GM23338 (cell line): ENCODE measurements around the gene HGF. TPM values are rescaled to one million over a fixed set of nuclear protein-coding genes. Genes with fewer than 3 reads are reported as not detected.

Experiments
- ATAC-seq: fragments of 200-7000 bp; cut with Tn5 transposase; 3 replicates; pipeline ENCODE4 v1.9.1; 2020
- DNase-seq: peaks from one replicate; pipeline ENCODE4 v3.0.0-alpha.2; 2015; ENCODE audit warnings: low spot score
- H2AFZ ChIP-seq: fragments of 200-600 bp; sonication (generic); 2 replicates; pipeline ENCODE4 v1.8.0; 2016; ENCODE audit warnings: antibody characterized with exemption, mild to moderate bottlenecking, moderate library complexity
- H3F3A ChIP-seq: fragments of 200-600 bp; sonication (generic); replicated peaks from 2 replicates; pipeline ENCODE4 v1.8.0; 2017; ENCODE audit warnings: antibody characterized with exemption, mixed run types, low read depth
- H3K27ac ChIP-seq: fragments of 200-600 bp; sonication (generic); 2 replicates; pipeline ENCODE4 v1.6.1; 2016; ENCODE audit warnings: low read depth
- H3K27me3 ChIP-seq: fragments of 200-600 bp; sonication (generic); 2 replicates; pipeline ENCODE4 v1.8.0; 2016; ENCODE audit warnings: mild to moderate bottlenecking, mixed run types, moderate library complexity; ENCODE audit not compliant: insufficient read depth
- H3K36me3 ChIP-seq: fragments of 200-600 bp; sonication (generic); 2 replicates; pipeline ENCODE4 v1.8.0; 2016; ENCODE audit warnings: mild to moderate bottlenecking; ENCODE audit not compliant: insufficient read depth
- H3K4me1 ChIP-seq: fragments of 200-600 bp; sonication (generic); 2 replicates; pipeline ENCODE4 v1.8.0; 2016; ENCODE audit warnings: mild to moderate bottlenecking, moderate library complexity; ENCODE audit not compliant: insufficient read depth
- H3K4me2 ChIP-seq: fragments of 200-600 bp; sonication (generic); 2 replicates; pipeline ENCODE4 v1.7.1; 2017; ENCODE audit warnings: mixed run types
- H3K4me3 ChIP-seq: fragments of 200-600 bp; sonication (generic); 2 replicates; pipeline ENCODE4 v1.6.1; 2016; ENCODE audit warnings: mixed run types
- H3K79me2 ChIP-seq: fragments of 200-600 bp; sonication (generic); replicated peaks from 2 replicates; pipeline ENCODE4 v1.8.0; 2017; ENCODE audit warnings: mild to moderate bottlenecking; ENCODE audit not compliant: insufficient read depth
- H3K9me2 ChIP-seq: fragments of 200-600 bp; sonication (generic); 2 replicates; pipeline ENCODE4 v1.8.0; 2017; ENCODE audit not compliant: insufficient read depth
- H4K20me1 ChIP-seq: fragments of 200-600 bp; sonication (generic); replicated peaks from 2 replicates; pipeline ENCODE4 v1.8.0; 2017; ENCODE audit warnings: mild to moderate bottlenecking; ENCODE audit not compliant: insufficient read depth
- H3K27ac Mint-ChIP-seq: 2 replicates; pipeline ENCODE4 v1.8.0; 2020; ENCODE audit warnings: inconsistent platforms, mild to moderate bottlenecking, moderate library complexity, mixed read lengths
- H3K27me3 Mint-ChIP-seq: 3 replicates; pipeline ENCODE4 v1.8.0; 2022; ENCODE audit warnings: low read depth, mild to moderate bottlenecking, moderate library complexity, mixed read lengths, inconsistent platforms; ENCODE audit not compliant: insufficient read depth, poor library complexity
- H3K36me3 Mint-ChIP-seq: 3 replicates; pipeline ENCODE4 v1.8.0; 2021; ENCODE audit warnings: low read depth, mild to moderate bottlenecking, inconsistent platforms, moderate library complexity, mixed read lengths
- H3K4me1 Mint-ChIP-seq: 3 replicates; pipeline ENCODE4 v1.8.0; 2020; ENCODE audit warnings: mild to moderate bottlenecking, inconsistent platforms, mixed read lengths
- H3K4me3 Mint-ChIP-seq: 3 replicates; pipeline ENCODE4 v1.8.0; 2021; ENCODE audit warnings: moderate library complexity, mild to moderate bottlenecking, inconsistent platforms, mixed read lengths
- H3K9me3 Mint-ChIP-seq: 3 replicates; pipeline ENCODE4 v1.8.0; 2020; ENCODE audit warnings: moderate library complexity, mild to moderate bottlenecking, inconsistent platforms, mixed read lengths
- CREB1 ChIP-seq: fragments of 250-450 bp; sonication (Bioruptor Pico); IDR thresholded peaks from 2 replicates; pipeline ENCODE4 v1.5.0; 2020; ENCODE audit warnings: low read depth, mild to moderate bottlenecking, moderate library complexity
- EZH2 ChIP-seq: fragments of 200-600 bp; sonication (generic); IDR thresholded peaks from one replicate; pipeline ENCODE4 v1.8.0; 2017; ENCODE audit warnings: antibody characterized with exemption, mild to moderate bottlenecking, low read depth; ENCODE audit not compliant: unreplicated experiment
- EZH2phosphoT487 ChIP-seq: fragments of 200-600 bp; sonication (generic); IDR thresholded peaks from one replicate; pipeline ENCODE4 v1.8.1; 2018; ENCODE audit warnings: antibody characterized with exemption; ENCODE audit not compliant: unreplicated experiment
- JUNB ChIP-seq: IDR thresholded peaks from one replicate; pipeline ENCODE4 v1.6.1; 2016; ENCODE audit warnings: antibody characterized with exemption; ENCODE audit not compliant: unreplicated experiment
- NANOG ChIP-seq: IDR thresholded peaks from 2 replicates; pipeline ENCODE4 v1.6.1; 2016; ENCODE audit warnings: antibody characterized with exemption, borderline replicate concordance
- POLR2AphosphoS5 ChIP-seq: IDR thresholded peaks from 2 replicates; pipeline ENCODE4 v1.6.1; 2016; ENCODE audit warnings: antibody characterized with exemption, low read depth
- REST ChIP-seq: IDR thresholded peaks from one replicate; pipeline ENCODE4 v1.6.1; 2018; ENCODE audit warnings: antibody characterized with exemption; ENCODE audit not compliant: unreplicated experiment
- STAT1 ChIP-seq: IDR thresholded peaks from one replicate; pipeline ENCODE4 v1.6.1; 2016; ENCODE audit warnings: antibody characterized with exemption; ENCODE audit not compliant: unreplicated experiment
- ZNF114 ChIP-seq: fragments of 250-450 bp; sonication (Bioruptor Pico); IDR thresholded peaks from 2 replicates; pipeline ENCODE4 v1.5.0; 2020; ENCODE audit warnings: mild to moderate bottlenecking, moderate library complexity
- ZNF331 ChIP-seq: fragments of 250-450 bp; sonication (Bioruptor Pico); IDR thresholded peaks from 2 replicates; pipeline ENCODE4 v1.5.0; 2020; ENCODE audit warnings: low read depth, mild to moderate bottlenecking, moderate library complexity
- polyA plus RNA-seq: library from polyadenylated mRNA; unstranded; fragments of >200 nt; fragmentation: Nextera tagmentation; extraction: Ambion mirVana; gene quantifications from 2 replicates; pipeline ENCODE4 v1.2.1, GENCODE V29; 2016
- total RNA-seq: library from RNA; depleted of rRNA; stranded (reverse); fragments of >200 nt; shearing (Covaris generic); gene quantifications from 2 replicates; pipeline ENCODE4 v1.2.3, GENCODE V29; 2014
- TF ChIP-seq, protein P1 (sequence below), 2 experiments: fragments of 200-600 bp in 1 of 2; sonication (generic) in 1 of 2; conservative IDR thresholded peaks; 2 replicates each; pipeline versions ENCODE4 v1.5.1 to v1.6.1; 2016 to 2017; ENCODE audit warnings: antibody characterized with exemption in 2 of 2, low read depth in 2 of 2, mild to moderate bottlenecking in 2 of 2, moderate library complexity in 1 of 2
- TF ChIP-seq, protein P2 (sequence below): IDR thresholded peaks from 2 replicates; pipeline ENCODE4 v1.6.1; 2016; ENCODE audit warnings: antibody characterized with exemption

HGF gene
- total and polyA plus RNA-seq, 2 experiments from 2014 or later: 0.24 to 1.1 TPM

DNA sequence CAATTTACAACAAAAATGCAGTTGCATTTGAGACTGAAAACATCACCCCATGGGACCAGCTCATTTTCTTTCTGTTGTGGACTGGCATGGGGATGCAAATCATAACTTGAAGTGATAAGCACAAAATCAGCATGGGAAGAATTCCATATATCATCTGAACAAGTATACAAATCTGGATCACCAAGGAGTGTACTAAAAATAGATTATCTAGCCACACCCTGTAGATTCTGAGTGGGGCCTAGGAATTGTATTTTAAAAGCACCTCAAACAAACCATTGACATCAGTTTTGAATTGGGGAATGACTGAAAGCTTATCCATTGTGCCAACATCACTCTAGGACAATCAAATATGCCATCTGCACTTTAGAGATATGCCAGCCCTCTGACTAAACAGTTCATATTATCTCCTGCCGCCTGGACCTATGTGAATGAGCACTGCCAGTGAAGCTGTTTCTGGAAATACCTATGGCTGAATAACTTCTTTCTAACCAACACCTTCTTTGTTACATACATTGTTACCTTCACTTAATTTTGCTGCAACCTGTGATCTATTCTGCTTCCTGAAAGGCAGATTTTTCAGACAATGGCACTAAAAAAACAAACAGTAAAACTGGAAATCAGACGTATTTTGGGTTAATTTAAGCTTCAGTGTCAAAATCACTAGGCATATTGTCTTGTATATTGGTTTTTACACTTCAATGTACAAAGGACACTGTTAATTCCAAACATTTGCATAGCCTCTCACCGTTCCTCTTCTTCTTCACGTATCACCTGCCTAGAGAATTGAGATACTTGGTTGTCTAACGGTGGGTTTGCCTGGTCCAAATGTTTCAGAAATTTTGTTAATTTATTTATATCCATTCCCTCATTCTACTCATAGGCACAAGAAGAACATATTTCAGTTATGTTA lies 42.4 kb upstream of the HGF start (continued):
- TF ChIP-seq, protein P1, sequence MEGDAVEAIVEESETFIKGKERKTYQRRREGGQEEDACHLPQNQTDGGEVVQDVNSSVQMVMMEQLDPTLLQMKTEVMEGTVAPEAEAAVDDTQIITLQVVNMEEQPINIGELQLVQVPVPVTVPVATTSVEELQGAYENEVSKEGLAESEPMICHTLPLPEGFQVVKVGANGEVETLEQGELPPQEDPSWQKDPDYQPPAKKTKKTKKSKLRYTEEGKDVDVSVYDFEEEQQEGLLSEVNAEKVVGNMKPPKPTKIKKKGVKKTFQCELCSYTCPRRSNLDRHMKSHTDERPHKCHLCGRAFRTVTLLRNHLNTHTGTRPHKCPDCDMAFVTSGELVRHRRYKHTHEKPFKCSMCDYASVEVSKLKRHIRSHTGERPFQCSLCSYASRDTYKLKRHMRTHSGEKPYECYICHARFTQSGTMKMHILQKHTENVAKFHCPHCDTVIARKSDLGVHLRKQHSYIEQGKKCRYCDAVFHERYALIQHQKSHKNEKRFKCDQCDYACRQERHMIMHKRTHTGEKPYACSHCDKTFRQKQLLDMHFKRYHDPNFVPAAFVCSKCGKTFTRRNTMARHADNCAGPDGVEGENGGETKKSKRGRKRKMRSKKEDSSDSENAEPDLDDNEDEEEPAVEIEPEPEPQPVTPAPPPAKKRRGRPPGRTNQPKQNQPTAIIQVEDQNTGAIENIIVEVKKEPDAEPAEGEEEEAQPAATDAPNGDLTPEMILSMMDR (conservative IDR thresholded peaks at IDR 0.05; ENCODE audit: low read depth in 2 of 2): no peak
- TF ChIP-seq EZH2phosphoT487 (no peak), NANOG (no peak)

DNA sequence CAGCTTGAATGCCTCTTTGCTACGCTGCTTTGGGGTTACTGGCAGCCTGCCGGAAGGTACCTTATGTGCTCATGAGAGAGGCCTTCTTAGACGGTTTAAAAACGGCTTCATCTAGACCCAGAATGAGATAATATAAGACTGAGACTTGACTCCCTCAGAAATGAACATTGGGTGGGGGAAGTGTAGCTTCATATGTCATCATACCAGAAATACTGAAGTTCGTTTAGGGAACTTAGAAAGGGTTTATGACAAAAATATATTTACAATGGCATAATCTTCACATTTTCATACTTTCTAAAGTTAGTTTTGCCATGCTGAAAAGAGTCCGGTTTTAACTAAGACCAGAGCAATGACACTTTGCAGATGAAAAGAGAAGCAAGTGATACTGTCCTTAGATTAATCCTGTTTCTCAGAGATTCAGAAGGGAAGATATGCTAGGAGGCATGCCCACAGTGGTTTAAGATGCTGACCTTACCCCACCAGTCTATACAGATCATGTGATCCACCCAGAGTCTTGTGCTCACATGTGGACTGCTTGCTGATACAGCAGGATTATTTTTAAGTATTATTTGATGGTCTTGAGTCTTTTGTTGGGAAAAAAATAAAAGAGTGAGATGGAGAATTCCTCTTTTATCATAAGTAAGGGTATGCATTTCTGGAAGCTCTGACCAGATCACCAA lies 40.8 kb upstream of the HGF start:
- no peaks in the 10 kb centered on the region for H3K36me3 Mint-ChIP-seq
- ATAC-seq: no peak
- TF ChIP-seq ZNF331: no peak
- TF ChIP-seq, protein P2, sequence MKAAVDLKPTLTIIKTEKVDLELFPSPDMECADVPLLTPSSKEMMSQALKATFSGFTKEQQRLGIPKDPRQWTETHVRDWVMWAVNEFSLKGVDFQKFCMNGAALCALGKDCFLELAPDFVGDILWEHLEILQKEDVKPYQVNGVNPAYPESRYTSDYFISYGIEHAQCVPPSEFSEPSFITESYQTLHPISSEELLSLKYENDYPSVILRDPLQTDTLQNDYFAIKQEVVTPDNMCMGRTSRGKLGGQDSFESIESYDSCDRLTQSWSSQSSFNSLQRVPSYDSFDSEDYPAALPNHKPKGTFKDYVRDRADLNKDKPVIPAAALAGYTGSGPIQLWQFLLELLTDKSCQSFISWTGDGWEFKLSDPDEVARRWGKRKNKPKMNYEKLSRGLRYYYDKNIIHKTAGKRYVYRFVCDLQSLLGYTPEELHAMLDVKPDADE: no peak
- no peak for TF ChIP-seq REST
- no peak for TF ChIP-seq EZH2
- TF ChIP-seq JUNB: no peak
- no peak for TF ChIP-seq ZNF114 (CRISPR knock-in tag)
- TF ChIP-seq POLR2AphosphoS5: no peak
- no peak for TF ChIP-seq CREB1
- TF ChIP-seq STAT1: no peak

More for the DNA sequence above, 40.8 kb upstream of the HGF start:
- H3K4me1 Mint-ChIP-seq: no peaks in the 10 kb centered on the region
- Histone ChIP-seq H3K9me2 (no peaks in the 10 kb centered on the region), H3K4me1 (no peaks in the 10 kb centered on the region; the same call in 1 of the 2 replicates), H2AFZ (0 out of 2 replicates have a peak overlapping the region, but pooled peaks have one; percentile 56), H3K36me3 (no peaks in the 10 kb centered on the region), H3K79me2 (no peaks in the 10 kb centered on the region), H3K4me3 (no peak overlapping the region), H3K27ac (no peak overlapping the region), H3K4me2 (no peak overlapping the region), H3K27me3 (no peaks in the 10 kb centered on the region), H3F3A (no peaks in the 10 kb centered on the region), H4K20me1 (no peaks in the 10 kb centered on the region)
- no peaks in the 10 kb centered on the region for H3K9me3 Mint-ChIP-seq
- no peak overlapping the region for H3K4me3 Mint-ChIP-seq
- DNase-seq: no peak
- H3K27me3 Mint-ChIP-seq: no peaks in the 10 kb centered on the region
- H3K27ac Mint-ChIP-seq: no peak overlapping the region
